ENCODE results near the gene RAVER2. TPM values are rescaled to one million over a fixed set of nuclear protein-coding genes. Genes with fewer than 3 reads are reported as not detected.

The RAVER2 gene
- polyA plus RNA-seq, 3 donors, result 0.38 to 1.3 (median 0.69) TPM

DNA sequence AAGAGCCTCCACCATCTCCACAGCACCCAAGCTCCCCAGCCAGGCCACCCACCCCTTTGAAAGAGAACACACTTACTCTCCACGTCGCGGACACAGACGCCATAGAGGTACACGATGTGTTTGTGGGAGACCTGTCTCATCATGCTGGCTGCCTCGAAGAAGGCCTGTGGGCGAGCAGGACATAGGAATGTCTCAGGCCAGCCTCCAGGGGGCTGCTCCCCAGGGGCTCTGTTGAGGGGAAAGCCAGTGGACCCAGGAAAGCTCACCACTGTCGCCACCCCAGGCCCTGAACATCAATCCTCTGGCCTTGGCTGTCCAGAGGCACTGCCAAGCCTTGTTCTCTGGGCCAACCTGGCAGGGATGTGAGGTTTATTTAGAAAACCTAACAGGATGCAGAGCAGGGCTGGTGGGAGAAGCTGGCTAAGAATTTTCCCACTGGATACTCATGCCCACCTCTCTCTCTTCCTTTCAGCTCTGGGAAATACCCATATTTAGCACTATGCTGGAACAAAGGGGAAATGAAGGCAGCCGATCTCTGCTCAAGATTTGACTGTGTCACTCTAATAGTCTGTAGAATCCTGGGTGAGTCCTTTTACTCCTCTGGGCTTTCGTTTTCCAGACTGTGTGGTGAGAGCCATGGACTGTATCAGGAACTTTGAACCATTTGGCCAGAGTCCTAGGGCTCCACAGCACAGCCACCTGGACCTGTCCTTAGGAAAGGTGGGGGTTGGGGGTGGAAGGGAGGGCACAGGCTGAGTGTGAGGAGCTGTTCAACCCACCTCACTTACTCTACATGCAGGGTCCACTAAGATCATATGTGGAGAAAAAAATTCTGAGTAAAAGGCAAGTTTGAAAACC lies 101.9 kb downstream of the RAVER2 start:
- WGBS (ENCODE audit: insufficient coverage), result 95% methylated on average over 9 of the region's 10 CpGs
- Mint-ChIP-seq H3K4me1 (peaks cover 16% of the 10 kb centered on the region), H3K4me3 (no peak overlapping the region), H3K9me3 (no peaks in the 10 kb centered on the region), H3K27me3 (ENCODE audit: low read depth in 3 of 3) (peaks cover 0 to 2% (median 1%) of the 10 kb centered on the region in 3 donors), H3K36me3 (peaks cover 82 to 88% of the 10 kb centered on the region in 2 donors), H3K27ac (peak overlapping the region in 4 of 7 donors; percentile 3 to 77 (median 46))
- Histone ChIP-seq H3K79me2 (ENCODE audit: insufficient read depth, low read length) (no peaks in the 10 kb centered on the region), H3K9me3 (replicated peaks in 1 of 2; ENCODE audit: control insufficient read depth in 1 of 2, insufficient read depth in 1 of 2, low read length in 2 of 2) (no peaks in the 10 kb centered on the region), H3K9ac (ENCODE audit: insufficient read depth, low read length, poor library complexity, severe bottlenecking) (no peak overlapping the region), H3K36me3 (replicated peaks in 1 of 2; ENCODE audit: control insufficient read depth in 1 of 2, insufficient read depth in 2 of 2, low read length in 2 of 2) (peaks cover 73 to 89% of the 10 kb centered on the region in 2 donors), H3K4me3 (replicated peaks in 1 of 3; ENCODE audit: low read depth in 2 of 3, low read length in 3 of 3) (no peak overlapping the region), H4K20me1 (ENCODE audit: insufficient read depth, low read length) (no peaks in the 10 kb centered on the region), H3K27me3 (ENCODE audit: control insufficient read depth in 2 of 2, insufficient read depth in 2 of 2, low read length in 2 of 2) (no peaks in the 10 kb centered on the region), H3K4me2 (replicated peaks; ENCODE audit: extremely low read depth, low read length, poor library complexity, severe bottlenecking) (no peak overlapping the region), H3K4me1 (ENCODE audit: control insufficient read depth in 1 of 2, insufficient read depth in 2 of 2, low read length in 2 of 2) (peaks cover 10 to 11% of the 10 kb centered on the region in 2 donors), H3K27ac (ENCODE audit: low read depth in 1 of 2, low read length in 2 of 2) (no peak overlapping the region), H2AFZ (ENCODE audit: insufficient read depth, low read depth, low read length, poor library complexity, severe bottlenecking) (no peak overlapping the region)
- no peak for DNase-seq
- TF ChIP-seq, protein P1, sequence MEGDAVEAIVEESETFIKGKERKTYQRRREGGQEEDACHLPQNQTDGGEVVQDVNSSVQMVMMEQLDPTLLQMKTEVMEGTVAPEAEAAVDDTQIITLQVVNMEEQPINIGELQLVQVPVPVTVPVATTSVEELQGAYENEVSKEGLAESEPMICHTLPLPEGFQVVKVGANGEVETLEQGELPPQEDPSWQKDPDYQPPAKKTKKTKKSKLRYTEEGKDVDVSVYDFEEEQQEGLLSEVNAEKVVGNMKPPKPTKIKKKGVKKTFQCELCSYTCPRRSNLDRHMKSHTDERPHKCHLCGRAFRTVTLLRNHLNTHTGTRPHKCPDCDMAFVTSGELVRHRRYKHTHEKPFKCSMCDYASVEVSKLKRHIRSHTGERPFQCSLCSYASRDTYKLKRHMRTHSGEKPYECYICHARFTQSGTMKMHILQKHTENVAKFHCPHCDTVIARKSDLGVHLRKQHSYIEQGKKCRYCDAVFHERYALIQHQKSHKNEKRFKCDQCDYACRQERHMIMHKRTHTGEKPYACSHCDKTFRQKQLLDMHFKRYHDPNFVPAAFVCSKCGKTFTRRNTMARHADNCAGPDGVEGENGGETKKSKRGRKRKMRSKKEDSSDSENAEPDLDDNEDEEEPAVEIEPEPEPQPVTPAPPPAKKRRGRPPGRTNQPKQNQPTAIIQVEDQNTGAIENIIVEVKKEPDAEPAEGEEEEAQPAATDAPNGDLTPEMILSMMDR (IDR thresholded peaks at IDR 0.05), result no peak
- intact Hi-C loops (cut with micrococcal nuclease), result no loop called here

DNA sequence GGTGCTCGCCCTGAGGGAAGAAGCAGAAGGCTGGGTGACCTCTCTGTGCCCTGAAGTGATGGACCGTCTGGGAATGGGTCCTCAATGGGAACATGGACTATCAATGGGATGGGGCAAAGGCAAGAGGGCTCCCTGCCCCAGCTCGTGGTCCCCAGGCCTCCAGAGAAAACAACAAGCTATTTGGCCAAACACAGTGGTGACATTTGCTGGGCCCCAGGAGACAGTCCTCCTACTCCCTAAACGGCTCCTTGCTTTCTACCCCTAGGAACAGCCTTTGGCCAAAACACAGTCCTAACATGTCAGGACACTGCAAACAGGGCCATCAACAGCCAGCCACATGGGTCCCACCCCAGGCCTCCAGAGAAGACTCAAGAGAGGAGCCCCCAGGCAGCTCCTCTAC lies 102.8 kb downstream of the RAVER2 start:
- Histone ChIP-seq H3K4me3 (replicated peaks in 1 of 3; ENCODE audit: low read depth in 2 of 3, low read length in 3 of 3) (no peak overlapping the region), H2AFZ (ENCODE audit: insufficient read depth, low read depth, low read length, poor library complexity, severe bottlenecking) (no peak overlapping the region), H3K27me3 (ENCODE audit: control insufficient read depth in 2 of 2, insufficient read depth in 2 of 2, low read length in 2 of 2) (no peaks in the 10 kb centered on the region), H3K27ac (ENCODE audit: low read depth in 1 of 2, low read length in 2 of 2) (no peak overlapping the region), H3K4me1 (ENCODE audit: control insufficient read depth in 1 of 2, insufficient read depth in 2 of 2, low read length in 2 of 2) (peaks cover 2% of the 10 kb centered on the region in 2 donors), H3K4me2 (replicated peaks; ENCODE audit: extremely low read depth, low read length, poor library complexity, severe bottlenecking) (no peak overlapping the region), H3K9ac (ENCODE audit: insufficient read depth, low read length, poor library complexity, severe bottlenecking) (no peak overlapping the region), H3K36me3 (replicated peaks in 1 of 2; ENCODE audit: control insufficient read depth in 1 of 2, insufficient read depth in 2 of 2, low read length in 2 of 2) (peaks cover 75 to 96% of the 10 kb centered on the region in 2 donors), H3K79me2 (ENCODE audit: insufficient read depth, low read length) (no peaks in the 10 kb centered on the region), H3K9me3 (replicated peaks in 1 of 2; ENCODE audit: control insufficient read depth in 1 of 2, insufficient read depth in 1 of 2, low read length in 2 of 2) (no peaks in the 10 kb centered on the region), H4K20me1 (ENCODE audit: insufficient read depth, low read length) (no peaks in the 10 kb centered on the region)
- H3K36me3 Mint-ChIP-seq, result peaks cover 89 to 94% of the 10 kb centered on the region in 2 donors
- WGBS (ENCODE audit: insufficient coverage), result 92% methylated on average over 3 of the region's 4 CpGs
- H3K9me3 Mint-ChIP-seq, result no peaks in the 10 kb centered on the region
- DNase-seq, result no peak
- intact Hi-C loops (cut with micrococcal nuclease), result no loop called here
- no peak overlapping the region for H3K4me3 Mint-ChIP-seq
- TF ChIP-seq, protein P1 (IDR thresholded peaks at IDR 0.05), result no peak
- H3K27me3 Mint-ChIP-seq (ENCODE audit: low read depth in 3 of 3), result peaks cover 0 to 3% (median 1%) of the 10 kb centered on the region in 3 donors
- H3K4me1 Mint-ChIP-seq, result peaks cover 12% of the 10 kb centered on the region
- peak overlapping the region in 2 of 7 donors; percentile 22 to 26 for H3K27ac Mint-ChIP-seq

All from CD14-positive monocyte (primary cell).